HG03025 (cell line): ENCODE results near the gene ALG8.
"Not testable (repeated sequence)": the region's sequence is repeated elsewhere in the genome, so short reads cannot be mapped to it uniquely, and the experiment has no call there.

Experiments
- ATAC-seq: cut with Tn5 transposase; IDR thresholded peaks from one replicate; pipeline ENCODE4 v1.9.1; 2021; ENCODE audit warnings: mild to moderate bottlenecking, moderate library complexity; ENCODE audit not compliant: unreplicated experiment, low FRiP score

Gene ALG8

GRCh38 chr11:78109081-78110015 is 30.1 kb downstream of the ALG8 start:
- no peak for ATAC-seq

- ATAC-seq = no peak
These were observed 38.6 kb downstream of the ALG8 start for GRCh38 chr11:78100676-78101472.

DNA sequence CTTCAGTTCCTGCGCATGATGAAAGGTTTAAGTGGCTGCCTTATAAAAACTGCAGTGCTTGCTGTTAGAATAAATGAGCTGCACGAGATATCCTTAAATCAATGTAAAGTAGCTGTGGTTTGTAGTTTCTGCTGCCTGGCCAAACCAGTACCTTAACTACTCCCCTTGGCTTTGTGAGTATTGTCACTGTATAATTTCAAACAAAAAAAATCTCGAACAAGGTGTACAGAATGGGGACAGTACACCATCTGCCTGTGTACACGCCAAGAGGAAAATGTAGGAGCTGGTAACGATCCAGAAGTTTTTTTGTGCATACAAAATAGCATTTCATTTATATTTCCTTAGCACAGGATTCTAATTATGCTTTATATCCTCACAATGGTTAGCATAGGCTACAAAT is 39.2 kb downstream of the ALG8 start:
- no peak for ATAC-seq

DNA sequence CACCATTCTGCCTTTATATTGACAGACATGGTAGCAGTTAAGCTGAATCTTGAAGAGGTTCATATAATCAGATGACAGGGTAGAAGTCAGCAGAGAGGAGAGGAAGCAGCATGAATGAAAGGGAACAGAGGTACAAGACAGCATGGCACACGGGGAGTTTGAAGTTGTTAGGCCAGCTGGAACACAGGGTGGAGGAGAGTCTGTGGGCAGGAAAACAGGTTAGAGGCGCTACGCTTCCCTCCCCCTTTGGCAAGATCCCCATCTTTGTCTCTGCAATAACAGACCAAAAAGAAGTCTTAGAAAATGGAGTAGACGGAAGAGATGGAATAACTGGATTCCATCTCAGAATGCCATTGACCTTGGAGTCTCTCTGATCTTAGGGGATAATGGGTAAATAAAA is 39.8 kb downstream of the ALG8 start:
- ATAC-seq = no peak

GRCh38 chr11:78097666-78098385 is 41.6 kb downstream of the ALG8 start:
- no peak for ATAC-seq

DNA sequence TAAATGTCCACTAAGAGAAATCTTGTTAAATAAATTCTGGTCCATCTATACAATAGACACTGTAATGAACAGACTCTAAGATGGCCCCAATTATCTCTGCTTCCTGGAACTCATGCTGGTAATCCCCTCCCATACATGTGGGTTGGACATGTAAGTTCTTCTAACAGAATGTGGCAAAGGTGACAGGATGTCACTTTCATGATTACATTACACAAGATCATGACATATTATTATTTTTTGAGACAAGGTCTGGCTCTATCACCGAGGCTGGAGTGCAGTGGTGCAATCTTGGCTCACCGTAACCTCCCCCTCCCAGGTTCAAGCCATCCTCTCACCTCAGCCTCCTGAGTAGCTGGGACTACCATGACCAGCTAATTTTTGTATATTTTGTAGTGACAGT is 45.2 kb downstream of the ALG8 start:
- ATAC-seq = no peak

DNA sequence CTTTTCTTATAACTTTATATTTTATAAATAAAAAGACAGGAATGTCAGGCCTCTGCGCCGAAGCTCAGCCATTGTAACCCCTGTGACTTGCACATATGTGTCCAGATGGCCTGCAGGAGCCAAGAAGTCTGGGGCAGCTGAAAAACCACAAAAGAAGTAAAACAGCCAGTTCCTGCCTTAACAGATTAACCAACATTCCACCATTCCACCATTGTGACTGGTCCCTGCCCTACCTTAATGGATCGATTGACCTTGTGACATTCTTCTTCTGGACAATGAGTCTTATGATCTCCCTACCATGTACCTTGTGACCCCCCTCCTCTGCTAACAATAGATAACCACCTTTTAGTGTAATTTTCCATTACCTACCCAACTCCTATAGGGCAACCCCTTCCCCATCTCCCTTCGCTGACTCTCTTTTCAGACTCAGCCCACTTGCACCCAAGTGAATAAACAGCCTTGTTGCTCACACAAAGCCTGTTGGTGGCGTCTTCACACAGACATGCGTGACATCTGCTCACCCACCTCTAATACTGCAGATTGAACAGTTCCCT is 52.8 kb downstream of the ALG8 start:
- ATAC-seq = not testable (repeated sequence)

- no peak for ATAC-seq
These were observed 53.5 kb downstream of the ALG8 start for GRCh38 chr11:78085972-78086371.

DNA sequence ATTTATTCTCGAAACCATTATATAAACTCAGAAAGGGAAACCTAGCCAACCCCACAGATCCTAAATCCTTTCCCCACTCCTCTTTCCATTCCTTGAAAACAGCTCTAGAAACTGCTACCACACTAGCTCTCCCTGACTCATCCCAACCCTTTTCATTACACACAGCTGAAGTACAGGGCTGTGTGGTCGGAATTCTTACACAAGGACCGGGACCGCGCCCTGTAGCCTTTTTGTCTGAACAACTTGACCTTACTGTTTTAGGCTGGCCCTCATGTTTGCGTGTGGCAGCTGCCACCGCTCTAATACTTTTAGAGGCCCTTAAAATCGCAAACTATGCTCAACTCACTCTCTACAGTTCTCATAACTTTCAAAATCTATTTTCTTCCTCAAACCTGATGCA is 54.9 kb downstream of the ALG8 start:
- ATAC-seq = not testable (repeated sequence)

- ATAC-seq = no peak
These were observed 56.4 kb downstream of the ALG8 start for GRCh38 chr11:78083021-78083420.

DNA sequence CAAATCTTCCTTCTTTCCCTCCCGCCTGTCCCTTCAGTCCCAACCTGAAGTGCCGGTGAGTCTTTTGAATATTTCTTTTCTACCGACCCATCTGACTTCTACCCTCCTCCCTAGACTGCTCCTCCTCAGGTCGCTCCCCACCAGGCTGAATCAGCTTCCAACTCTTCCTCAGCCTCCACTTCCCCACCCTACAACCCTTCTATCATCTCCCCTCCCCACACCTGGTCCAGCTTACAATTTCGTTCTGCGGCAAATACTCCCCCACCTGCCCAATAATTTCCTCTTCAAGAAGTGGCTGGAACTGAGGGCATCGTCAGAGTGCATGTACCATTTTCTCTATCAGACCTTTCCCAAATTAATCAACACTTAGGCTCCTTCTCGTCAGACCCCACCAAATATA is 57.3 kb downstream of the ALG8 start:
- ATAC-seq = no peak

DNA sequence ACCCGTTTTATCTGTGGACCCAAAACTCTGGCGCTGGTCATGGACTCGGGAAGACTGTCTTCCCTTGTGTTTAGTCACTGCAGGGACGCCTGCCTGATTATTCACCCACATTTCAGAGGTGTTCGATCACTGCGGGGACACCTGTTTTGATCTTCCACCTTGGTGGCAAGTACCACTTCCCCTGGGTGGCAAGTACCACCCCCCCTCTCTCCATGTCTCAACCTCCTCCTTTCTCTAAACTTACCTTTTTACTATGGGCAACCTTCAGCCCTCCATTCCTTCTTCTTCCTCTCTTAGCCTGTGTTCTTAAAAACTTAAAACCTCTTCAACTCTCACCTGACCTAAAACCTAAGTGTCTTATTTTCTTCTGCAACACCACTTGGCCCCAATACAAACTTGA is 57.8 kb downstream of the ALG8 start:
- no peak for ATAC-seq

GRCh38 chr11:78080818-78081495 is 58.5 kb downstream of the ALG8 start:
- ATAC-seq = no peak

- ATAC-seq = no peak
These were observed 59.2 kb downstream of the ALG8 start for GRCh38 chr11:78080084-78080817.

DNA sequence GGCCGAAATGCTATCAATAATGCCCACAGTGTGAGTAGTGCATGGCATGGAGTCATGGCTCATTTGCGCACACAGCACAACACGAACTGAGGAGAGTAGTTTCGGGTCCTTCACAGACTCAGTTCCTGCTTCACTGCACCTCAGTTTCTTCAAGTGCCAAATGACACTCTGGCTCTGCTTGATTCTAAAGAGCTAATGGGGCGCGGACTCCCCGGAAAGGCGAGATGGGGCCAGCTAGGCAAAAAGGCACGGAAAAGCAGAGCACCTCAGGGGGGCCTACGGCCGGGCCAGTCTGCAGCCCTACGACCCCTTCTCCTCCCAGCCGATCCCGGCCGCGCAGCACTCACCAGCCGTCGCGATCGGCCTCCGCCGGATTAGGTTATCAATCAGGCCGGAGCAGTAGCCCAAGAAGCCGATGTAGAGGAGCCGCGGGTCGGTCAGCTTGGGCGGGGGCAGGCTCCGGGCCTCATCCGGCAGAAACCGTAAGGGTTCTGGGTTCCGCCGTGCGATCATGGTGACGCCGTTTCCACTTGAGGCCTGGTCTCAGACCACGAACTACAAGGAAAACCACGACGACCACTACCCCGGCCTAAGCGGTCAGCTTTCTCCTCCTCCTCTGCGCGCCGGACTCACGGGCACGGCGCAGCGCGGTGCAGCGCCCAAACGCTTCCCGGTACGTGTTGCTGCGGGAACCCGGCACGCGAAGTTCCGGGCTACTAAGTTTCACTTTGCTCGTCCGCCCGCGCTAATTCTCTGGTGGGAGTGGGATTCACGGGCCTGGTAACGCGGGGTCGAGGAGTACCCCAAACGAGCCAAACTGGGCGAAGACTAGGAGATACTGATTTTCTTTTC is 60.0 kb downstream of the ALG8 start, which contains the start of gene NDUFC2:
Gene NDUFC2 (minus strand): TSS at position 631 of the 852 bp plus-strand sequence. CDS start 118 bp downstream, at position 513.
- ATAC-seq = peak; percentile 62

DNA sequence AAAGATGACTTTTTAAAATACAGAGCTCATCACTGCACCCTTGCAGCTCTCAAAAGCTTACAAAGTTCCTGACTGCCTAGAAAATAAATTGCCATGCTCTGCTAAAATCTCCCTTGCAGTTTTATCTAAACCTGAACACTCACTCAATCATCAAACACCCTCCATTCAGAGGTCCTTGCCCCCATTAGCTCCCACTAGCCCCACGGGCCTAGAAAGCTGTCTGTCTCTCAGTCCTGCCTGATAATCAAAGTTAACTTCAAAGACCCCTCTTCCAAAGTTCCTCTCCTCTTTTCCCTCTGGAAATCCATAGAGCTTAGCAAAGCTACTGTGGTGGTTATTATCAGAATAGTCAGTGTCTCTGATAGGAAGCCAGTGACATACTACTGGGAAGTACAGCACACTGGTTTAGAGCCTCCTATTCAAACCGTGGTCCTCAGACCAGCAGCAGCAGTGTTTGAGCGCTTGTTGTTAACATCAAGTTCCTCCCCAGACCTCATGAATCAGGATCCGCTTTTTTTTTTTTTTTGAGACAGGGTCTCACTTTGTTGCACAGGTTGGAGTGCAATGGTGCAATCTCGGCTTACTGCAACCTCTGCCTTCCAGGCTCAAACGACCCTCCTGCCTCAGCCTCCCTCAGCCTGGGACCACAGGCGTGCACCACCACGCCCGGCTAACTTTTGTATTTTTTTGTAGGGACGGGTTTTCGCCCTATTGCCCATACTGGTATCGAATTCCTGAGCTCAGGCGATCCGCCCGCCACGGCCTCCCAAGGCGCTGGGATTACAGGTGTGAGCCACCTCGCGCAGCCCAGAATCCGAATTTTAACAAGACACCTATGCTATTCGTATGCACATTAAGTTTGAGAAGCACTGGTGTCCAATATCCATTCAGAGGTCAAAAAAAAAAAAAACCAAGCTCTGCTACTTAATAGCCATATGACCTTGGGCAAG is 60.9 kb downstream of the ALG8 start:
- ATAC-seq = no peak

GRCh38 chr11:78077592-78077991 is 61.8 kb downstream of the ALG8 start:
- ATAC-seq = not testable (repeated sequence)
